Lung (tissue), 13 donors: Measurements from ENCODE around the gene PIK3R2. TPM values are rescaled to one million over a fixed set of nuclear protein-coding genes. Genes with fewer than 3 reads are reported as not detected.

Source experiments
- ATAC-seq: fragments of 200-7000 bp; cut with Tn5 transposase; one replicate; pipeline ENCODE4 v1.9.1; 2020; ENCODE audit warnings: moderate number of reproducible peaks; ENCODE audit not compliant: insufficient read depth, low FRiP score
- DNase-seq, 3 donors: peaks; one replicate each; pipeline ENCODE4 v3.0.0-alpha.2; 2013 to 2017
- H3K27ac ChIP-seq, 2 donors: one replicate each; pipeline ENCODE4 v1.5.1; 2013; ENCODE audit warnings: mild to moderate bottlenecking in 2 of 2, moderate library complexity in 2 of 2, control low read depth in 1 of 2, inconsistent platforms in 1 of 2, low read depth in 1 of 2, low read length in 1 of 2
- H3K27me3 ChIP-seq, 3 donors: one replicate each; pipeline ENCODE4 v1.5.1; 2013; ENCODE audit warnings: low read length in 2 of 3; ENCODE audit not compliant: control insufficient read depth in 3 of 3, insufficient read depth in 3 of 3
- H3K36me3 ChIP-seq, 4 donors: one replicate each; pipeline ENCODE4 v1.5.1; 2013; ENCODE audit warnings: low read length in 4 of 4, mild to moderate bottlenecking in 1 of 4, moderate library complexity in 1 of 4; ENCODE audit not compliant: control insufficient read depth in 4 of 4, insufficient read depth in 4 of 4
- H3K4me1 ChIP-seq, 5 donors: one replicate each; pipeline ENCODE4 v1.5.1; 2013; ENCODE audit warnings: low read length in 5 of 5, mild to moderate bottlenecking in 2 of 5, moderate library complexity in 1 of 5; ENCODE audit not compliant: control insufficient read depth in 5 of 5, insufficient read depth in 5 of 5
- H3K4me3 ChIP-seq: one replicate; pipeline ENCODE4 v1.5.1; 2013; ENCODE audit warnings: mild to moderate bottlenecking, control low read depth, moderate library complexity
- H3K9ac ChIP-seq, 2 donors: one replicate each; pipeline ENCODE4 v1.5.1; 2013; ENCODE audit warnings: low read length in 2 of 2, control low read depth in 1 of 2; ENCODE audit not compliant: insufficient read depth in 1 of 2
- H3K9me3 ChIP-seq, 4 donors: one replicate each; pipeline ENCODE4 v1.5.1; 2013; ENCODE audit warnings: low read length in 3 of 4, mild to moderate bottlenecking in 1 of 4, moderate library complexity in 1 of 4; ENCODE audit not compliant: control insufficient read depth in 4 of 4, insufficient read depth in 3 of 4
- WGBS, 2 donors: extraction: QIAGEN DNeasy Blood & Tissue Kit; methylation state at CpG; one replicate each; pipeline ENCODE4 v1.1.7; 2013; 5-methylcytosine and 5-hydroxymethylcytosine counted together
- polyA plus RNA-seq, 2 donors: library from polyadenylated mRNA; stranded (reverse); fragments of 200-250 nt; gene quantifications; one replicate each; pipeline ENCODE4 v1.2.1, GENCODE V29; 2013
- small RNA-seq: library from RNA; depleted of rRNA; stranded (forward); fragments of <200 nt; gene quantifications from one replicate; pipeline ENCODE3, GENCODE V24; 2014; ENCODE audit warnings: low replicate concordance
- total RNA-seq, 2 donors: library from RNA; depleted of rRNA in 1 of 2; stranded (reverse); fragments of >200 nt in 1 of 2; gene quantifications; one replicate each; pipeline ENCODE4 v1.2.1, GENCODE V29; 2014 to 2021
- TF ChIP-seq, protein P1 (sequence below): IDR thresholded peaks from 2 replicates; pipeline ENCODE4 v1.5.1; 2012; ENCODE audit warnings: mild to moderate bottlenecking; ENCODE audit errors: control extremely low read depth, extremely low read depth
- donor health status: control.
- donor health status: control.
- donor health status: Bipolar disorder and iron deficiency.
- donor health status: healthy.
- donor health status: DM: yes; HTN: yes; CAD: no.

PIK3R2 gene
- total and polyA plus RNA-seq, 4 donors: 7.0 to 36.2 (median 20.4) TPM

GRCh38 chr19:18218600-18218999, 65.6 kb downstream of the PIK3R2 start:
- ATAC-seq (no peak), DNase-seq (no peak)
- H3K36me3 ChIP-seq: no peaks in the 10 kb centered on the region
- H3K4me1 ChIP-seq: no peaks in the 10 kb centered on the region
- no peak overlapping the region for H3K27ac ChIP-seq
- H3K27me3 ChIP-seq: peaks cover 0 to 6% (median 0%) of the 10 kb centered on the region in 3 donors
- TF ChIP-seq, protein P1, sequence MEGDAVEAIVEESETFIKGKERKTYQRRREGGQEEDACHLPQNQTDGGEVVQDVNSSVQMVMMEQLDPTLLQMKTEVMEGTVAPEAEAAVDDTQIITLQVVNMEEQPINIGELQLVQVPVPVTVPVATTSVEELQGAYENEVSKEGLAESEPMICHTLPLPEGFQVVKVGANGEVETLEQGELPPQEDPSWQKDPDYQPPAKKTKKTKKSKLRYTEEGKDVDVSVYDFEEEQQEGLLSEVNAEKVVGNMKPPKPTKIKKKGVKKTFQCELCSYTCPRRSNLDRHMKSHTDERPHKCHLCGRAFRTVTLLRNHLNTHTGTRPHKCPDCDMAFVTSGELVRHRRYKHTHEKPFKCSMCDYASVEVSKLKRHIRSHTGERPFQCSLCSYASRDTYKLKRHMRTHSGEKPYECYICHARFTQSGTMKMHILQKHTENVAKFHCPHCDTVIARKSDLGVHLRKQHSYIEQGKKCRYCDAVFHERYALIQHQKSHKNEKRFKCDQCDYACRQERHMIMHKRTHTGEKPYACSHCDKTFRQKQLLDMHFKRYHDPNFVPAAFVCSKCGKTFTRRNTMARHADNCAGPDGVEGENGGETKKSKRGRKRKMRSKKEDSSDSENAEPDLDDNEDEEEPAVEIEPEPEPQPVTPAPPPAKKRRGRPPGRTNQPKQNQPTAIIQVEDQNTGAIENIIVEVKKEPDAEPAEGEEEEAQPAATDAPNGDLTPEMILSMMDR: no peak
- no peak overlapping the region for H3K4me3 ChIP-seq
- no peak overlapping the region for H3K9ac ChIP-seq
- no peaks in the 10 kb centered on the region for H3K9me3 ChIP-seq
- 86 to 90% methylated on average over 3 of the region's 3 CpGs for WGBS, 2 donors

Small RNAs within 50 kb of the gene (small RNA-seq; reads per million reads assigned to genes)
- not detected for gene IFI30

Other genes starting within 250 kb of the PIK3R2 start
- gene CCDC124, start 220.1 kb upstream of the PIK3R2 start, total RNA-seq: 10 to 100 TPM; 35.5 to 83.1 TPM
- 100 to 1,000 TPM; 121 to 146 TPM for gene CCDC124, start 220.1 kb upstream of the PIK3R2 start, polyA plus RNA-seq
- gene KCNN1, start 186.1 kb upstream of the PIK3R2 start, total RNA-seq: under 1 TPM in 1 of 2 donors, not detected in 1; 0.60 TPM
- gene KCNN1, start 186.1 kb upstream of the PIK3R2 start, polyA plus RNA-seq: under 1 TPM; 0.14 to 0.19 TPM
- gene ARRDC2, start 145.0 kb upstream of the PIK3R2 start, total RNA-seq: 10 to 100 TPM; 19.4 to 50.0 TPM
- 10 to 100 TPM; 47.6 to 62.2 TPM for gene ARRDC2, start 145.0 kb upstream of the PIK3R2 start, polyA plus RNA-seq
- 1 to 10 TPM; 1.3 to 7.8 TPM for gene IL12RB1, start 66.2 kb upstream of the PIK3R2 start, total RNA-seq
- 1 to 10 TPM; 3.0 to 6.7 TPM for gene IL12RB1, start 66.2 kb upstream of the PIK3R2 start, polyA plus RNA-seq
- gene MAST3, start 55.4 kb upstream of the PIK3R2 start, total RNA-seq: 10 to 100 TPM in 1 of 2 donors, 1 to 10 TPM in 1; 6.5 to 24.0 TPM
- gene MAST3, start 55.4 kb upstream of the PIK3R2 start, polyA plus RNA-seq: 10 to 100 TPM in 1 of 2 donors, 1 to 10 TPM in 1; 5.0 to 12.1 TPM
- gene IFI30, start 20.6 kb downstream of the PIK3R2 start, total RNA-seq: 100 to 1,000 TPM; 205 to 612 TPM
- gene IFI30, start 20.6 kb downstream of the PIK3R2 start, polyA plus RNA-seq: 1,000 to 10,000 TPM in 1 of 2 donors, 100 to 1,000 TPM in 1; 440 to 1,883 TPM
- gene MPV17L2, start 40.1 kb downstream of the PIK3R2 start, total RNA-seq: 10 to 100 TPM in 1 of 2 donors, 1 to 10 TPM in 1; 3.2 to 13.7 TPM
- gene MPV17L2, start 40.1 kb downstream of the PIK3R2 start, polyA plus RNA-seq: 10 to 100 TPM; 22.7 to 28.0 TPM
- 1 to 10 TPM; 3.1 to 6.7 TPM for gene RAB3A, start 50.9 kb downstream of the PIK3R2 start, total RNA-seq
- 1 to 10 TPM; 1.1 to 1.5 TPM for gene RAB3A, start 50.9 kb downstream of the PIK3R2 start, polyA plus RNA-seq
- gene PDE4C, start 73.3 kb downstream of the PIK3R2 start, total RNA-seq: 10 to 100 TPM in 1 of 2 donors, 1 to 10 TPM in 1; 3.6 to 32.4 TPM
- gene PDE4C, start 73.3 kb downstream of the PIK3R2 start, polyA plus RNA-seq: 1 to 10 TPM in 1 of 2 donors, under 1 TPM in 1; 0.32 to 4.8 TPM
- gene IQCN, start 121.3 kb downstream of the PIK3R2 start, total RNA-seq: 1 to 10 TPM; 1.3 to 5.5 TPM
- gene IQCN, start 121.3 kb downstream of the PIK3R2 start, polyA plus RNA-seq: 1 to 10 TPM in 1 of 2 donors, under 1 TPM in 1; 0.69 to 5.2 TPM
- gene JUND, start 128.5 kb downstream of the PIK3R2 start, total RNA-seq: 100 to 1,000 TPM; 209 to 290 TPM
- gene JUND, start 128.5 kb downstream of the PIK3R2 start, polyA plus RNA-seq: 100 to 1,000 TPM; 161 to 204 TPM
- gene LSM4, start 169.9 kb downstream of the PIK3R2 start, total RNA-seq: 100 to 1,000 TPM in 1 of 2 donors, 10 to 100 TPM in 1; 67.7 to 114 TPM
- 100 to 1,000 TPM; 114 to 217 TPM for gene LSM4, start 169.9 kb downstream of the PIK3R2 start, polyA plus RNA-seq
- 10 to 100 TPM; 14.0 to 41.6 TPM for gene PGPEP1, start 187.4 kb downstream of the PIK3R2 start, total RNA-seq
- gene PGPEP1, start 187.4 kb downstream of the PIK3R2 start, polyA plus RNA-seq: 10 to 100 TPM; 13.0 to 15.9 TPM
- gene GDF15, start 233.0 kb downstream of the PIK3R2 start, total RNA-seq: 10 to 100 TPM; 49.7 to 64.0 TPM
- gene GDF15, start 233.0 kb downstream of the PIK3R2 start, polyA plus RNA-seq: 100 to 1,000 TPM in 1 of 2 donors, 10 to 100 TPM in 1; 45.4 to 119 TPM
- 10 to 100 TPM in 1 of 2 donors, 1 to 10 TPM in 1; 8.5 to 38.0 TPM for gene LRRC25, start 244.5 kb downstream of the PIK3R2 start, total RNA-seq
- 100 to 1,000 TPM in 1 of 2 donors, 10 to 100 TPM in 1; 16.1 to 119 TPM for gene LRRC25, start 244.5 kb downstream of the PIK3R2 start, polyA plus RNA-seq